GM19023 (cell line): Measurements from ENCODE around the gene TMC7.
"Not testable (repeated sequence)": the region's sequence is repeated elsewhere in the genome, so short reads cannot be mapped to it uniquely, and the experiment has no call there.

Source experiments
- ATAC-seq: cut with Tn5 transposase; IDR thresholded peaks from one replicate; pipeline ENCODE4 v1.9.1; 2021; ENCODE audit warnings: mild to moderate bottlenecking, moderate library complexity; ENCODE audit not compliant: unreplicated experiment

TMC7 gene

DNA sequence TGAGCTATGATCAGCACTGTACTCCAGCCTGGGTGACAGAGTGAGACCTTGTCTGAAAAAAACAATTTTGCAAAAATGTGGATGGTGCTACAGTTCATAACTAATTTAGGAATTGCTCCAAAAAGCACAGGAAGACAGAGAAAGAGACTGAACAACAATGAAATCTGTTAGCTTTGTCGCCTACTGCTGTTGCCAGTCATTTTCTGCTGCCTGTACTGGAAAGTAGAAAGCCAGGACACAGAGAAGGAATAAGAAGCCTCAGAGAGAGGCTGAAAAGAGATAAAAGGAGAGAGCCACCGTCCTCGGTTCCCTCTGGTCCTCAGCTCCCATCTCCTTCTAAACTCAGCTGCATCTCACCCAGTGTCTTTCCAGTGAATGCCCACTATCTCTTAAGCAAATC, 8.6 kb upstream of the TMC7 start:
- no peak for ATAC-seq

GRCh38 chr16:18979936-18980335, 3.8 kb upstream of the TMC7 start:
- ATAC-seq = no peak

DNA sequence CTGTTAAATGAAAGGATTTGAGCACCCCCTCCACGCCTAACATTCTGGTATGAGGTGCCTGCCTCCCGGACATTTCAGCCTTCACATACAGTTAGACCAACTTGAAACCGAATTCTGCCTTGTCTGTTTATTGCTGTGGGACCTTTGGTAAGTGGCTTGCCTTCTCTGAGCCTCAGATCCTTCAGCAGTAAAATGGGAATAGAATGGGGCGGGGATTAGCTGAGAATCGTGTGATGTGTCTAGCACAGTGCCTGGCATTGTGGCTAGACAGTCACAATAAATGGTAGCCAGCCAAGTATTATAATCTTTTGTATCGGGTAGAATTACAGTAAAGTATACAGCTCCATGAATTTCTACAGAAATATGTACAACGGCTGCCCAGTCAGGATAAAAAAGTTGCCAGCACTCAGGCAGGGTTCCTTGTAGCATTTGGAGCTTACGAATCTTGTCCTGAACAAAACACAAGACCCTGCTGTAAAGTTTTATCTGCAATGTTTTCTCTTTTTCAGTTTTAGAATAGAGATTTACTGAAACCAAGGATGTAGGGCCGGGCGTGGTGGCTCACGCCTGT, 786 bp downstream of the TMC7 start:
- ATAC-seq = no peak

DNA sequence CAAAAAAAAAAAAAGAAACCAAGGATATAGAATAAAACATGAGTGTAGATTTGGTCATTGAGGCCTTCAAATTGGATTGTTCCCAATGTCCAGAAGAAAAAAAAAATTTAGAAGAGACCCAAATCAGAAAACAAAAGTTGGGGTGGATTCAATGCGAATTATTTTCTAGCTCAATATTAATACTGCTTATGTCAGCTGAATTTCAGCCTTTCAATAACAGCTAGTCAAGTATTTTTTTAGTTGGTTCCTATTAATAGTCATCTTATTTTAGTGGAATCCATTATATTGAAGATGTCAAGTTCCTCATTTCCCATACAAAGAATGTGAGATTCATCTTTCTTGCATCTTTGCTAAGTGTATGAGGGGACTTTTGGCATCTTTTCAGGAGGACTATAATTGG, 1.5 kb downstream of the TMC7 start:
- ATAC-seq = not testable (repeated sequence)

- ATAC-seq = not testable (repeated sequence)
These were observed 8.0 kb downstream of the TMC7 start for GRCh38 chr16:18991731-18992130.

GRCh38 chr16:18993531-18993930, 9.8 kb downstream of the TMC7 start:
- not testable (repeated sequence) for ATAC-seq

DNA sequence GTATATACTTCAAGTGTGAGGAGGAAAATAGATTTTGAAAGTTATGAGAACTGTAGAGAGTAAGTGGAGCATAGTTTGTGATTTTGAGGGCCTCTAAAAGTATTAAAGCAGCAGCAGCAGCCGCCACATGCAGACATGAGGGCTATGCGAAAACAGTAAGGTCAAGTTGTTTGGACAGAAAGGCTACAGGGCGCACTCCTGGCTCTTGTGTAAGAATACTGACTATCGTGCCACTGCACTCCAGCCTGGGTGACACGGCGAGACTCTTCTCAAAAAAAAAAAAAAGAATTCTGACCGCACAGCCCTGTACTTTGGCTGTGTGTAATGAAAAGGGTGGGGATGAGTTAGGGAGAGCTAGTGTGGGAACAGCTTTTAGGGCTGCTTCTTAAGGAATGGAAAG, 10.4 kb downstream of the TMC7 start:
- ATAC-seq = not testable (repeated sequence)

DNA sequence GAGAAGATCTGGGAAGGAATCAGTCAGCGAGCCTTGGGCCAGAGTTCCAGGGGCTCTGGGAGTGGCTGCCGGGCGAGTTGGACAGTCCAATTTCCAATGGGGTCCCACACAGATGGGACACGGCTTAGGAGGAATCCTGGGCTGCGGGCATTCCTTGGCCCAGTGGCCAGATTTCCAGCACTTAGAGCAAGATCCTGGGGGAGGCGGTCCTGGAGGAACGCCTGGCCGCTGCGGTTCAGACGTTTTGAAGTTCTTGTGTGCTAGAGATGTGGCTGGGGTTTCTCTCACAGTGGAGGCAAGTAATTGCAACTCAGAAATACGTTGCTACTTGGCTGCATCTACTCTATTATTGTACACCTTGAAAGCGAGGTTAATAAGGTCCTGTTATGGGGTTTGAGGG, 11.7 kb downstream of the TMC7 start:
- not testable (repeated sequence) for ATAC-seq

GRCh38 chr16:18996536-18996935, 12.8 kb downstream of the TMC7 start:
- ATAC-seq = not testable (repeated sequence)

- ATAC-seq = not testable (repeated sequence)
These were observed 13.3 kb downstream of the TMC7 start for GRCh38 chr16:18997001-18997400.

- ATAC-seq = no peak
These were observed 15.3 kb downstream of the TMC7 start for GRCh38 chr16:18999045-18999393.

DNA sequence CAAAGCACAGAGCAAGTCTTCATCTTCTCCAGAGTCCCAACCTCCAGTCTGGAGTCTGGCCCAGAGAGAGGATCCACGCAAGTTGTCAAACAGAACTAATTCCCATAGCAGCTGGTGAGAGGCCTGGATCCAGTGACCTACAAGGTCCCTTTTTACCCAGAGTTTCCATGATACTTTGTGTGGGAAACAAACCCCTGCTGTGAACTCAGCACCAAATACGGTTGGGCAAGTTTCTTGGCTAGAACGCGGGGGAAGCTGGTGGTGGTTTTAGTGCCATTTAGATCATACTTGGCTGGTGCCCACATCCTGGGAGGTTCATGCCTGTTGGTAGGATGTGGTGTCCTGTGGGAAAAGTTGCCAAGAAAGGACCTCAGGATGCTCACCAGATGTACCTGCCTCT, 18.1 kb downstream of the TMC7 start:
- ATAC-seq = no peak

DNA sequence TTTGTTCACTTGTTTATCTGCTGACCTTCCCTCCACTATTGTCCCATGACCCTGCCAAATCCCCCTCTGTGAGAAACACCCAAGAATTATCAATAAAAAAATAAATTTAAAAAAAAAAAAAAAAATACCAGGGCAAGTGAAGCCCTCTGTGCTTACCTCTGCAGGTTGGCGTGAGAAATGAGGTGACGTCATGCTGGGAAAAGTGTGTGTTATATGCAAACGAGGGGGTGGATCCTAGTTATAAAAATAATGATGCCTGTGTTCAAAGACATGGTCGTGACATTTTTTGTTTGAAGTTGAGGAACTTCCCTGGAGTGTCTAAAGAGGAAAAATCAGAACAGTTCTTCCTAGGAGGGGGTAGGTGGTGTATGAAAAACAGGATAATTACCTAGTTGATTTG, 20.2 kb downstream of the TMC7 start:
- no peak for ATAC-seq

GRCh38 chr16:19005561-19006445, 22.1 kb downstream of the TMC7 start:
- no peak for ATAC-seq

DNA sequence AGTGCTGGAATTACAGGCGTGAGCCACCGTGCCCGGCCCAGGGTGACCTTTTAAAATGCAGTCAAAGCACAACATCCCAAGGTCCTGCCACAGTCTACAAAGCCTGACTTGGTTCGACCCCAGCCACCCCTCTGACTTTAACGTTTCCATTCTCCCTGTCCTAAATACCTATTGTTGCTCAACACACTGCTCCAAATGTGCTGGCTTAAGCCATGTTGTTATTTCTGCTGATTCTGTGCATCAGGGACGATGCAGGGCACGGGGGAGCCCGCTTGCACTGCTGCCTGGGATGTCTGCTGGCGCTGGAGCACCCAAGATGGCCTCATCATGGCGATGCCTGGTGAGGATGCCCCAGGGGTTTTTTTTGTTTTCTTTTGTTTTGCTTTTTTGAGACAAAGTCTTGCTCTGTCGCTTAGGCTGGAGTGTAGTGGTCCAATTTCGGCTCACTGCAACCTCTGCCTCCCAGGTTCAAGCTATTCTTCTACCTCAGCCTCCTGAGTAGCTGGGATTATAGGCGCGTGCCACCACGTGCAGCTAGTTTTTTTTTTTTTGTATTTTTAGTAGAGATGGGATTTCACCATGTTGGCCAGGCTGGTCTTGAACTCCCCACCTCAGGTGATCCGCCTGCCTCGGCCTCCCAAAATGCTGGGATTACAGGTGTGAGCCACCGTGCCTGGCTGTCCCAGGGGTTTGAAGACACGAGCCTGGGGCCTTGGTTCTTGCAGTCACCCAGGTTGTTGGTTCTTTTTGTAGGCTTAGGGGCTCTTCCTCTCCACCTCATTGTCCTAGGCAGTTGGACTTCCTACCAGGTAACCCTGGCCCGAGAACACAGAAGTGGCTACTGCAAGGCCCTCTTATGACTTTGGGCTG, 22.9 kb downstream of the TMC7 start:
- no peak for ATAC-seq

- no peak for ATAC-seq
These were observed 24.8 kb downstream of the TMC7 start for GRCh38 chr16:19008245-19009169.

- ATAC-seq = no peak
These were observed 27.5 kb downstream of the TMC7 start for GRCh38 chr16:19011169-19011731.

DNA sequence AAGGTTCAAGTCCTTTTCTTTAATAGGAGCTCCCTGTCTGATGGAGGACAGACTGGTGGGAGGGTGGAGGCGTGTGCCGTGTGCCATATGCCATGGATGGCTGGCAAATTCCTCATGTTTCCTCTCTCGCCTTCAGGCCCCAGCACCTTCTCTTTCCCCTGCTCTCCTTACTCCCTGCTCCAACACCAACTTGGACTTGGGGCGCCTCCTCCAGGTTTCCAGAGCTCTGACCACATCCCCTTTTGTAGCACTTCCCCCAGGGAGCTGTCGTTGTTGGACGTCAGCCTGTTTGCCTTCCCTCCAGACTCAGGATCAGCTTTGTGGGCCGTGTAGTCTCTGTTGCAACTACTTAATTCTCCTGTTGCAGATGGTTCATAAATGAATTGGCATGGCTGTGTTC, 30.7 kb downstream of the TMC7 start:
- ATAC-seq = no peak

DNA sequence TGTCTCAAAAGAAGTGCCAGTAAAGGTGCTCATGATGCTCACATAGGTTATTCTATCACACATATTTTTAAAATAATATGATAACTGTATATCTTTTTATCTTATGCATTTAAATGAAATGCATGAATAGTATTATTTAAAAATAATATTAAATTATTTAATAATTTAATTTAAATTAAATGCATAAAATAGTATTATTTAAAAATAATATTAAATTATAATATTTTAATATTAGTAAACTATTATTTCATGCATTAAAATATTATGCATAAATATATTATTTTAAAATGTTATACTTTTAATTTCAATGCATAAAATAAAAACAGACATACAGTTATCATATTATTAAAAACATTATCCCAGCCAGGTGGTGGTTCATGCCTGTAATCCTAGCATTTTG, 33.4 kb downstream of the TMC7 start:
- ATAC-seq = no peak

- no peak for ATAC-seq
These were observed 37.0 kb downstream of the TMC7 start for GRCh38 chr16:19020689-19021088.
